HCT116 (cell line): Measurements from ENCODE around the gene SMURF1. TPM values are rescaled to one million over a fixed set of nuclear protein-coding genes. Genes with fewer than 3 reads are reported as not detected.

Source experiments
- ATAC-seq: fragments of 200-7000 bp; cut with Tn5 transposase; 2 replicates; pipeline ENCODE4 v1.9.1; 2020; ENCODE audit warnings: mild to moderate bottlenecking, moderate library complexity
- BruUV-seq: library from RNA; stranded (reverse); fragments of 400-500 nt; replicated peaks from 2 replicates; lab custom pipeline; 2021; lab: Mats Ljungman, UMichigan
- CTCF ChIA-PET: fragments of 300-600 bp; sonication (Branson Sonifier 250); formaldehyde crosslinking; loops from one replicate; lab custom pipeline; 2021; ENCODE audit warnings: antibody characterized with exemption; lab: Charles Lee
- POLR2A ChIA-PET: fragments of 300-600, 350-600 bp; sonication (Branson Sonifier 250); formaldehyde crosslinking; loops from one replicate; lab custom pipeline; 2021; ENCODE audit warnings: antibody characterized with exemption; lab: Charles Lee
- RAD21 ChIA-PET, 2 experiments: fragments of 300-600 bp; sonication (Branson Sonifier 250); formaldehyde crosslinking; loops; one replicate each; lab custom pipeline; 2023; ENCODE audit warnings: low total read pairs in 2 of 2; ENCODE audit not compliant: uncharacterized antibody in 2 of 2, unreplicated experiment in 2 of 2, low non-redundant PET in 1 of 2; lab: Charles Lee
- DNase-seq: peaks from one replicate; pipeline ENCODE4 v3.0.0-alpha.2; 2010; ENCODE audit warnings: low read depth, low spot score
- H2AFZ ChIP-seq: fragments of 200-600 bp; shearing (Covaris generic), sonication (generic); 2 replicates; pipeline ENCODE4 v1.6.1; 2017; ENCODE audit warnings: low read depth, mixed run types, mixed read lengths, antibody characterized with exemption, low read length; ENCODE audit not compliant: poor library complexity, severe bottlenecking
- H3K27ac ChIP-seq: 2 replicates; pipeline ENCODE4 v1.5.1; 2012; ENCODE audit warnings: low read depth, low read length
- H3K27me3 ChIP-seq: fragments of 200-600 bp; sonication (generic); 2 replicates; pipeline ENCODE4 v1.6.1; 2016; ENCODE audit warnings: mixed run types, low read length, mixed read lengths; ENCODE audit not compliant: insufficient read depth
- H3K36me3 ChIP-seq, 2 experiments: fragments of 200-500 bp in 1 of 2; fragments of 200-600 bp in 1 of 2; sonication (Bioruptor generic) in 1 of 2; sonication (generic) in 1 of 2; 2 replicates each; pipeline versions ENCODE4 v1.5.1 to v1.6.1; 2014 to 2016; ENCODE audit warnings: low read length in 2 of 2, inconsistent platforms in 1 of 2, mixed read lengths in 1 of 2, mixed run types in 1 of 2; ENCODE audit not compliant: insufficient read depth in 2 of 2, control insufficient read depth in 1 of 2
- H3K4me1 ChIP-seq, 2 experiments: fragments of 200-600 bp in 1 of 2; sonication (generic) in 1 of 2; 2 replicates each; pipeline versions ENCODE4 v1.5.1 to v1.6.1; 2012 to 2017; ENCODE audit warnings: low read length in 2 of 2, inconsistent platforms in 1 of 2, mild to moderate bottlenecking in 1 of 2, mixed read lengths in 1 of 2, mixed run types in 1 of 2, moderate library complexity in 1 of 2; ENCODE audit not compliant: insufficient read depth in 2 of 2, control insufficient read depth in 1 of 2
- H3K4me2 ChIP-seq: fragments of 200-600 bp; sonication (generic); 2 replicates; pipeline ENCODE4 v1.6.1; 2017; ENCODE audit warnings: mixed run types, low read length, mixed read lengths
- H3K4me3 ChIP-seq, 2 experiments: fragments of 200-600 bp in 1 of 2; sonication (generic) in 1 of 2; replicated peaks in 1 of 2; 2 replicates each; pipeline ENCODE4 v1.5.1; 2011 to 2016; ENCODE audit warnings: low read length in 2 of 2, control low read depth in 1 of 2, low read depth in 1 of 2, mild to moderate bottlenecking in 1 of 2, mixed read lengths in 1 of 2, mixed run types in 1 of 2
- H3K79me2 ChIP-seq: fragments of 200-600 bp; sonication (generic); 2 replicates; pipeline ENCODE4 v1.6.1; 2017; ENCODE audit warnings: mild to moderate bottlenecking, mixed run types, low read length, moderate library complexity, mixed read lengths; ENCODE audit not compliant: insufficient read depth
- H3K9ac ChIP-seq: fragments of 200-600 bp; sonication (generic); 2 replicates; pipeline ENCODE4 v1.6.1; 2016; ENCODE audit warnings: low read length, mixed read lengths
- H3K9me2 ChIP-seq: fragments of 200-600 bp; sonication (generic), shearing (Covaris generic); 2 replicates; pipeline ENCODE4 v1.6.1; 2017; ENCODE audit warnings: mixed run types, mild to moderate bottlenecking, moderate library complexity; ENCODE audit not compliant: insufficient read depth
- H3K9me3 ChIP-seq, 2 experiments: fragments of 200-500 bp in 1 of 2; fragments of 200-600 bp in 1 of 2; sonication (Bioruptor generic) in 1 of 2; sonication (generic) in 1 of 2; 2 replicates each; pipeline ENCODE4 v1.6.1; 2014 to 2017; ENCODE audit warnings: low read length in 2 of 2, mixed read lengths in 2 of 2, inconsistent platforms in 1 of 2, low read depth in 1 of 2, mild to moderate bottlenecking in 1 of 2, mixed run types in 1 of 2, moderate library complexity in 1 of 2; ENCODE audit not compliant: control insufficient read depth in 1 of 2, insufficient read depth in 1 of 2
- H4K20me1 ChIP-seq: fragments of 200-600 bp; sonication (generic), shearing (Covaris generic); 2 replicates; pipeline ENCODE4 v1.6.1; 2017; ENCODE audit warnings: mixed run types, mild to moderate bottlenecking, moderate library complexity; ENCODE audit not compliant: insufficient read depth
- EGR1 ChIP-seq: IDR thresholded peaks from 2 replicates; pipeline ENCODE4 v1.6.1; 2012; ENCODE audit warnings: low read depth
- EZH2phosphoT487 ChIP-seq: fragments of 200-600 bp; IDR thresholded peaks from 2 replicates; pipeline ENCODE4 v1.6.1; 2018; ENCODE audit warnings: antibody characterized with exemption, borderline replicate concordance
- FOSL1 ChIP-seq: IDR thresholded peaks from 2 replicates; pipeline ENCODE4 v1.6.1; 2012; ENCODE audit warnings: low read depth
- JUND ChIP-seq: IDR thresholded peaks from 2 replicates; pipeline ENCODE4 v1.6.1; 2012
- MAX ChIP-seq: IDR thresholded peaks from 2 replicates; pipeline ENCODE4 v1.6.1; 2012
- POLR2A ChIP-seq: IDR thresholded peaks from 2 replicates; pipeline ENCODE4 v1.7.0; 2011; ENCODE audit warnings: borderline replicate concordance; ENCODE audit not compliant: insufficient read depth, insufficient read length; ENCODE audit errors: extremely low read depth
- POLR2AphosphoS5 ChIP-seq: IDR thresholded peaks from 2 replicates; pipeline ENCODE4 v1.6.1; 2011; ENCODE audit warnings: mild to moderate bottlenecking, low read depth, low read length, moderate library complexity
- RAD21 ChIP-seq: IDR thresholded peaks from 2 replicates; pipeline ENCODE4 v1.6.1; 2012; ENCODE audit warnings: low read depth, mild to moderate bottlenecking
- SP1 ChIP-seq: IDR thresholded peaks from 2 replicates; pipeline ENCODE4 v1.6.1; 2012; ENCODE audit warnings: low read depth
- YY1 ChIP-seq: IDR thresholded peaks from 2 replicates; pipeline ENCODE4 v1.6.1; 2011; ENCODE audit warnings: low read length, low read depth, moderate library complexity, mild to moderate bottlenecking; ENCODE audit not compliant: insufficient replicate concordance; ENCODE audit errors: extremely low read depth
- intact Hi-C: fragments of 100-400 bp; cut with micrococcal nuclease; formaldehyde crosslinking; loops from 2 replicates; pipeline ENCODE4 v1.10.0; 2022
- total RNA-seq: library from RNA; stranded (reverse); gene quantifications from one replicate; pipeline ENCODE4 v1.2.1, GENCODE V29; 2021; ENCODE audit not compliant: unreplicated experiment

Gene SMURF1
- total RNA-seq, 1 experiment from 2014 or later = 24.6 TPM

- ChIA-PET RAD21 (no interaction called here), CTCF (no interaction called here), POLR2A (no interaction called here)
- Histone ChIP-seq H3K27me3 (no peaks in the 10 kb centered on the region), H3K9me2 (no peaks in the 10 kb centered on the region), H3K79me2 (peaks cover 97% of the 10 kb centered on the region), H3K4me1 (peaks cover 17 to 41% of the 10 kb centered on the region in 2 experiments), H3K27ac (peak overlapping the region; percentile 11), H3K4me3 (peak overlapping the region in 1 of 2 experiments; percentile 37; a peak in 2 of 4 replicates), H4K20me1 (no peaks in the 10 kb centered on the region), H3K9ac (0 out of 2 replicates have a peak overlapping the region, but pooled peaks have one; percentile 10), H3K36me3 (no peaks in the 10 kb centered on the region), H2AFZ (no peak overlapping the region), H3K4me2 (peak overlapping the region; percentile 53), H3K9me3 (no peaks in the 10 kb centered on the region)
- ATAC-seq (peak; percentile 49), DNase-seq (peak; percentile 26)
- intact Hi-C loops = no loop called here
- TF ChIP-seq FOSL1 = no peak
- TF ChIP-seq SP1 = peak; percentile 71
- TF ChIP-seq RAD21 = 0 out of 2 replicates have a peak, but pooled peaks have one; percentile 8
- no TSS peak for BruUV-seq
Measured at GRCh38 chr7:99098824-99099498, 44.9 kb downstream of the SMURF1 start.

- ChIA-PET POLR2A (no interaction called here), CTCF (no interaction called here), RAD21 (no interaction called here)
- Histone ChIP-seq H3K4me1 (peaks cover 15 to 35% of the 10 kb centered on the region in 2 experiments), H3K9me2 (no peaks in the 10 kb centered on the region), H3K36me3 (no peaks in the 10 kb centered on the region), H3K27me3 (no peaks in the 10 kb centered on the region), H3K9ac (0 out of 2 replicates have a peak overlapping the region, but pooled peaks have one; percentile 10), H3K27ac (peak overlapping the region; percentile 11; the same call in 1 of the 2 replicates), H2AFZ (no peak overlapping the region), H3K79me2 (peaks cover 97% of the 10 kb centered on the region), H3K4me3 (peak overlapping the region in 1 of 2 experiments; percentile 37; a peak in 2 of 4 replicates), H3K9me3 (no peaks in the 10 kb centered on the region), H4K20me1 (no peaks in the 10 kb centered on the region), H3K4me2 (peak overlapping the region; percentile 53)
- intact Hi-C loops = no loop called here
- TF ChIP-seq POLR2AphosphoS5 = no peak
- no peak for TF ChIP-seq YY1
- TF ChIP-seq EZH2phosphoT487 = no peak
- TF ChIP-seq EGR1 = no peak
- no peak for TF ChIP-seq FOSL1
- TF ChIP-seq MAX = no peak
- no peak for TF ChIP-seq POLR2A
- no peak for TF ChIP-seq JUND
- BruUV-seq = no TSS peak
- ATAC-seq (no peak), DNase-seq (no peak)
Measured at GRCh38 chr7:99098286-99098823, 45.6 kb downstream of the SMURF1 start.
